SK-N-SH (cell line): ENCODE measurements around the gene NOP53.

Experiments
- FOXJ3 ChIP-seq: sonication (generic); formaldehyde crosslinking; IDR thresholded peaks from 2 replicates; pipeline ENCODE4 v1.5.1; 2020; ENCODE audit warnings: mild to moderate bottlenecking, missing genetic modification reagents
- GABPA ChIP-seq: IDR thresholded peaks from 2 replicates; pipeline ENCODE4 v1.4.0; 2012; ENCODE audit warnings: low read depth, mild to moderate bottlenecking
- POLR2AphosphoS5 ChIP-seq: IDR thresholded peaks from 2 replicates; pipeline ENCODE4 v1.6.1; 2012; ENCODE audit warnings: low read depth, low read length
- RCOR1 ChIP-seq: fragments of 150-350 bp; IDR thresholded peaks from 2 replicates; pipeline ENCODE4 v1.6.1; 2017; ENCODE audit warnings: antibody characterized with exemption, low read length
- TF ChIP-seq, protein P1 (sequence below): fragments of 150-350 bp; IDR thresholded peaks from 2 replicates; pipeline ENCODE4 v1.6.1; 2017; ENCODE audit warnings: antibody characterized with exemption, low read length, low read depth, borderline replicate concordance
- TF ChIP-seq, protein P2 (sequence below): fragments of 200-600 bp; sonication (generic); IDR thresholded peaks from 2 replicates; pipeline ENCODE4 v1.6.1; 2017; ENCODE audit warnings: antibody characterized with exemption, mild to moderate bottlenecking, moderate library complexity
- TF ChIP-seq, protein P3 (sequence below): IDR thresholded peaks from 2 replicates; pipeline ENCODE4 v1.4.0; 2012; ENCODE audit warnings: low read depth

DNA sequence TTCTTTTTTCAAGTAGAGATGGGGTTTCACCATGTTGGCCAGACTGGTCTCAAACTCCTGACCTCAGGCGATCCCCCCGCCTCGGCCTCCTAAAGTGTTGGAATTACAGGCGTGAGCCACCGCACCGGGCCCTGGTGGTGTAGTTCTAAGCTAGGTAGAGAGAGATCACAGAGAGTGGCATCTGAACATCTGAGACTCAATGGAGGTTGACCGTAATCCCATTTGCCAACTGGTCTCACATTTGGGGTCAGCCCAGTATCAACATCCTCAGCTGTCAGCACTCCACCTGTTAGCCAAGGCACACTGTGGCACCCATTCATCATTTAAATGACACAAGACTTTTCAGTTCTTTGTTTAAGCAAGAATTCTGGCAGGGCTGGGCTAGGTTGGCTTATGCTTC is 41.2 kb downstream of the NOP53 start:
- TF ChIP-seq POLR2AphosphoS5, result no peak
- TF ChIP-seq, protein P1, sequence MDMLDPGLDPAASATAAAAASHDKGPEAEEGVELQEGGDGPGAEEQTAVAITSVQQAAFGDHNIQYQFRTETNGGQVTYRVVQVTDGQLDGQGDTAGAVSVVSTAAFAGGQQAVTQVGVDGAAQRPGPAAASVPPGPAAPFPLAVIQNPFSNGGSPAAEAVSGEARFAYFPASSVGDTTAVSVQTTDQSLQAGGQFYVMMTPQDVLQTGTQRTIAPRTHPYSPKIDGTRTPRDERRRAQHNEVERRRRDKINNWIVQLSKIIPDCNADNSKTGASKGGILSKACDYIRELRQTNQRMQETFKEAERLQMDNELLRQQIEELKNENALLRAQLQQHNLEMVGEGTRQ, result no peak
- TF ChIP-seq, protein P2, sequence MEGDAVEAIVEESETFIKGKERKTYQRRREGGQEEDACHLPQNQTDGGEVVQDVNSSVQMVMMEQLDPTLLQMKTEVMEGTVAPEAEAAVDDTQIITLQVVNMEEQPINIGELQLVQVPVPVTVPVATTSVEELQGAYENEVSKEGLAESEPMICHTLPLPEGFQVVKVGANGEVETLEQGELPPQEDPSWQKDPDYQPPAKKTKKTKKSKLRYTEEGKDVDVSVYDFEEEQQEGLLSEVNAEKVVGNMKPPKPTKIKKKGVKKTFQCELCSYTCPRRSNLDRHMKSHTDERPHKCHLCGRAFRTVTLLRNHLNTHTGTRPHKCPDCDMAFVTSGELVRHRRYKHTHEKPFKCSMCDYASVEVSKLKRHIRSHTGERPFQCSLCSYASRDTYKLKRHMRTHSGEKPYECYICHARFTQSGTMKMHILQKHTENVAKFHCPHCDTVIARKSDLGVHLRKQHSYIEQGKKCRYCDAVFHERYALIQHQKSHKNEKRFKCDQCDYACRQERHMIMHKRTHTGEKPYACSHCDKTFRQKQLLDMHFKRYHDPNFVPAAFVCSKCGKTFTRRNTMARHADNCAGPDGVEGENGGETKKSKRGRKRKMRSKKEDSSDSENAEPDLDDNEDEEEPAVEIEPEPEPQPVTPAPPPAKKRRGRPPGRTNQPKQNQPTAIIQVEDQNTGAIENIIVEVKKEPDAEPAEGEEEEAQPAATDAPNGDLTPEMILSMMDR, result no peak
- no peak for TF ChIP-seq FOXJ3 (CRISPR knock-in tag)
- TF ChIP-seq RCOR1, result no peak
- TF ChIP-seq GABPA, result no peak
- TF ChIP-seq, protein P3, sequence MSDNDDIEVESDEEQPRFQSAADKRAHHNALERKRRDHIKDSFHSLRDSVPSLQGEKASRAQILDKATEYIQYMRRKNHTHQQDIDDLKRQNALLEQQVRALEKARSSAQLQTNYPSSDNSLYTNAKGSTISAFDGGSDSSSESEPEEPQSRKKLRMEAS, result no peak
